Heart right ventricle (tissue), 16 donors: ENCODE data around the gene RASAL2. TPM values are rescaled to one million over a fixed set of nuclear protein-coding genes. Genes with fewer than 3 reads are reported as not detected.
A peak's percentile ranks its signal among the peaks of the same experiment; 100 is the strongest.

Experiments
- ATAC-seq, 8 donors: fragments of 200-7000 bp; cut with Tn5 transposase; one replicate each; pipeline ENCODE4 v1.9.1; 2020; ENCODE audit warnings: mild to moderate bottlenecking in 8 of 8, moderate library complexity in 8 of 8, moderate number of reproducible peaks in 1 of 8
- DNase-seq, 2 donors: peaks; one replicate each; pipeline ENCODE4 v3.0.0-alpha.2; 2020
- H3K27ac ChIP-seq, 10 donors: fragments of 200-600 bp; sonication (generic) in 2 of 10; one replicate each; pipeline versions ENCODE4 v1.5.0 to v1.8.0; 2020 to 2022; ENCODE audit warnings: mild to moderate bottlenecking in 3 of 10
- H3K27me3 ChIP-seq, 7 donors: fragments of 200-600 bp; one replicate each; pipeline ENCODE4 v1.8.0; 2021 to 2022; ENCODE audit warnings: mild to moderate bottlenecking in 2 of 7
- H3K36me3 ChIP-seq, 9 donors: fragments of 200-600 bp; sonication (generic) in 1 of 9; one replicate each; pipeline versions ENCODE4 v1.5.0 to v1.8.0; 2020 to 2022; ENCODE audit warnings: mild to moderate bottlenecking in 2 of 9
- H3K4me1 ChIP-seq, 9 donors: fragments of 200-600 bp; sonication (generic) in 1 of 9; one replicate each; pipeline versions ENCODE4 v1.5.0 to v1.8.0; 2020 to 2022; ENCODE audit warnings: mild to moderate bottlenecking in 4 of 9
- H3K4me3 ChIP-seq, 10 donors: fragments of 200-600 bp; sonication (generic) in 2 of 10; one replicate each; pipeline versions ENCODE4 v1.5.0 to v1.8.0; 2020 to 2022; ENCODE audit warnings: mild to moderate bottlenecking in 7 of 10, moderate library complexity in 2 of 10
- H3K9me3 ChIP-seq, 11 donors: fragments of 200-600 bp in 10 of 11; sonication (generic) in 2 of 11; one replicate each; pipeline versions ENCODE4 v1.5.0 to v1.8.0; 2013 to 2022; ENCODE audit warnings: mild to moderate bottlenecking in 2 of 11, control low read depth in 1 of 11, moderate library complexity in 1 of 11
- WGBS, 2 donors: extraction: QIAGEN DNeasy Blood & Tissue Kit; methylation state at CpG; one replicate each; pipeline ENCODE4 v1.1.7; 2013; ENCODE audit warnings: inconsistent platforms in 1 of 2; 5-methylcytosine and 5-hydroxymethylcytosine counted together
- intact Hi-C, 10 donors: fragments of 100-400 bp; cut with DNase I; formaldehyde crosslinking; loops; one replicate each; pipeline versions ENCODE4 v1.11.1 to v1.14.2; 2022
- polyA plus RNA-seq, 2 donors: library from polyadenylated mRNA; stranded (reverse); fragments of 200-250 nt; gene quantifications; one replicate each; pipeline ENCODE4 v1.2.3, GENCODE V29; 2013
- total RNA-seq, 10 donors: library from RNA; stranded (reverse); fragmentation: NEBNext Ultra II Directional in 3 of 10; extraction: Animal tissue kit (Norgen Biotek cat#: 25700) in 3 of 10; gene quantifications; one replicate each; pipeline versions ENCODE4 v1.2.1 to v1.2.4, GENCODE V29; 2021 to 2023
- TF ChIP-seq, protein P1 (sequence below), 9 donors: fragments of 200-600 bp; sonication (generic) in 2 of 9; IDR thresholded peaks; one replicate each; pipeline versions ENCODE4 v1.5.0 to v1.8.0; 2021 to 2022; ENCODE audit warnings: antibody characterized with exemption in 9 of 9, mild to moderate bottlenecking in 5 of 9, moderate library complexity in 1 of 9
- donor health status: Arrhythmogenic right ventricular cardiomyopathy.
- donor health status: ischemic (EF 13 %, LVEDD 7.1; RV severe dilation, severe dysfunction).
- donor health status: healthy with polysubstance abuse.
- donor health status: DM: no; HTN: yes; CAD: no.
- donor health status: DM: no; HTN: no; CAD: no.
- donor health status: ischemic (EF 25% LVEDD 6.9; RV normal size, moderate dysfunction).
- donor health status: ischemic (EF 25% LVEDD 5.7; RV mildly dilated, moderate dysfunction).
- donor health status: healthy.
- donor health status: DM: yes; HTN: yes; CAD: no.
- donor health status: Ischemic cardiomyopathy.
- donor health status: ischemic (EF 35%, LVEDD 5.7; RV mildly dilated, moderate dysfunction).
- donor health status: nonischemic (EF 11% LVEDD 7.7; RV severe dilation, severe dysfunction).
- donor health status: DM: yes; HTN: yes; CAD: no.
- donor health status: PGD.
- donor health status: ischemic (EF 29% LVEDD 5.4; RV normal size, mild dysfunction).
- donor health status: nonischemic (EF 23%, LVEDD 6.1; RV moderate dilation, normal function).

RASAL2 gene
- total and polyA plus RNA-seq, 12 donors = 3.5 to 59.8 (median 36.2) TPM

DNA sequence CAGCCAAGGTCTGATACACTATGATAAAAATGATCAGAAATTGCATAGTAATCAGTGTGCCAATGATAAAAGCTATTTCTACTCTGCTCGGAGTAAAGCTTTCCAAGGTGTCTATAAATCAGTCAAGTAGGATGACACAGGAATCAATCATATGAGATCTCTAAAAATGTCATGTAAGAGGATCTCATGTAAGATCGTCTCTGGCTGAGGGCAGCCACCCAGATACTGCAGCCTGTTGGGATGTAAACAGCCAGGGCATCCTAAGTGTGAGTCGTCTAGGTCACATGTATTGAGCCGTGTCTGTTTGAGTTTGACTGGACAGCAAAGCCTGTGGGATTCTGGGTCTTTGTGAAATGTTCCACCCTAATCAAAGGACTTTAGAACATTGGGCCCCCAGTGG is 416.3 kb downstream of the RASAL2 start:
- no peak for DNase-seq
- no peaks in the 10 kb centered on the region for H3K36me3 ChIP-seq
- ATAC-seq = no peak
- H3K27ac ChIP-seq = no peak overlapping the region
- H3K27me3 ChIP-seq = no peaks in the 10 kb centered on the region
- no peaks in the 10 kb centered on the region for H3K9me3 ChIP-seq
- WGBS, 2 donors = 87 to 89% methylated on average over 4 of the region's 4 CpGs
- H3K4me3 ChIP-seq = no peak overlapping the region
- intact Hi-C loops = no loop called here
- H3K4me1 ChIP-seq = peaks cover 0 to 25% (median 9%) of the 10 kb centered on the region in 9 donors
- TF ChIP-seq, protein P1, sequence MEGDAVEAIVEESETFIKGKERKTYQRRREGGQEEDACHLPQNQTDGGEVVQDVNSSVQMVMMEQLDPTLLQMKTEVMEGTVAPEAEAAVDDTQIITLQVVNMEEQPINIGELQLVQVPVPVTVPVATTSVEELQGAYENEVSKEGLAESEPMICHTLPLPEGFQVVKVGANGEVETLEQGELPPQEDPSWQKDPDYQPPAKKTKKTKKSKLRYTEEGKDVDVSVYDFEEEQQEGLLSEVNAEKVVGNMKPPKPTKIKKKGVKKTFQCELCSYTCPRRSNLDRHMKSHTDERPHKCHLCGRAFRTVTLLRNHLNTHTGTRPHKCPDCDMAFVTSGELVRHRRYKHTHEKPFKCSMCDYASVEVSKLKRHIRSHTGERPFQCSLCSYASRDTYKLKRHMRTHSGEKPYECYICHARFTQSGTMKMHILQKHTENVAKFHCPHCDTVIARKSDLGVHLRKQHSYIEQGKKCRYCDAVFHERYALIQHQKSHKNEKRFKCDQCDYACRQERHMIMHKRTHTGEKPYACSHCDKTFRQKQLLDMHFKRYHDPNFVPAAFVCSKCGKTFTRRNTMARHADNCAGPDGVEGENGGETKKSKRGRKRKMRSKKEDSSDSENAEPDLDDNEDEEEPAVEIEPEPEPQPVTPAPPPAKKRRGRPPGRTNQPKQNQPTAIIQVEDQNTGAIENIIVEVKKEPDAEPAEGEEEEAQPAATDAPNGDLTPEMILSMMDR (IDR thresholded peaks at IDR 0.05) = no peak

DNA sequence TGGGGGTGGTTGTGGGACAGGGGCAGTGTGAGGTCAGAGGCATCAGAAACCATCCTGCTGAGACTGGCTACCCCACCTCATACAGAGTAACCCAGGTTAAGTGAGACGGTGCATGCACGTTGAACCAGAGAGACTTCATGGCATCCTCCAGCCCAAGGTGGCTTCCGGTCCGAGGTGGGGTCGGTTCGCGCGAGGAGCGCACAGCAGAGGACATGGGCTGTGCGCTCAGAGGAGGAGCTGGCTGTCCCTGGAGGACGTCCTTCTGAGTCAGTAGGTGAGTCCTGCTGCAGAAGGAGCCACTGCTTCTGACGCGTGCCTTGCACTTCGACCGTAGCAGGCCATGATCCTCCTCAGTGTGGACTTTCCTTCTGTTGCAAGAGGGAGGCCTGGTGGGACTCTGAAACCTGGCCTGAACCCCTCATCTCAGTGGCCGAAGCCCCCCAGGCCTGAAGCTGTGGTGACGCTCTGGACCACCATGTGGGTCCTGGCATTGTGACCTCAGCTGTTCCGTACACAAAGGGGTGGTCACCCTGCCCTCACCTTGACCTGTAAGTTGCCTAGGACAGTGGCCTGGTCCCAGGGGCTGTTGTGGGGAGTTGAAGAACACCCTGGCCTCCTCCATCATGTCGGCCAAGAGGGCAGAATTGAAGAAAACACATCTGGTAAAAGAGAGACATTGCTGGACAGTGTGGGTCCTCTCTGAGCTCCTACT is 418.8 kb downstream of the RASAL2 start, which contains the start of gene TEX35:
Gene TEX35 (plus strand): TSS at position 544 of the 712 bp plus-strand sequence. CDS start 80 bp downstream, at position 624.
- Histone ChIP-seq H3K9me3 (no peaks in the 10 kb centered on the region), H3K36me3 (no peaks in the 10 kb centered on the region), H3K27ac (peak within 1 kb of the TSS in 4 of 10 donors; percentile 1 to 37 (median 22)), H3K4me1 (peaks cover 0 to 25% (median 9%) of the 10 kb centered on the region in 9 donors), H3K27me3 (no peaks in the 10 kb centered on the region), H3K4me3 (no peak within 1 kb of the TSS)
- ATAC-seq (peak in 1 of 8 donors; percentile 10), DNase-seq (no peak)
- TF ChIP-seq, protein P1 (IDR thresholded peaks at IDR 0.05) = no peak
- WGBS, 2 donors = 96 to 98% methylated on average over 19 of the region's 19 CpGs
- intact Hi-C loops = no loop called here

DNA sequence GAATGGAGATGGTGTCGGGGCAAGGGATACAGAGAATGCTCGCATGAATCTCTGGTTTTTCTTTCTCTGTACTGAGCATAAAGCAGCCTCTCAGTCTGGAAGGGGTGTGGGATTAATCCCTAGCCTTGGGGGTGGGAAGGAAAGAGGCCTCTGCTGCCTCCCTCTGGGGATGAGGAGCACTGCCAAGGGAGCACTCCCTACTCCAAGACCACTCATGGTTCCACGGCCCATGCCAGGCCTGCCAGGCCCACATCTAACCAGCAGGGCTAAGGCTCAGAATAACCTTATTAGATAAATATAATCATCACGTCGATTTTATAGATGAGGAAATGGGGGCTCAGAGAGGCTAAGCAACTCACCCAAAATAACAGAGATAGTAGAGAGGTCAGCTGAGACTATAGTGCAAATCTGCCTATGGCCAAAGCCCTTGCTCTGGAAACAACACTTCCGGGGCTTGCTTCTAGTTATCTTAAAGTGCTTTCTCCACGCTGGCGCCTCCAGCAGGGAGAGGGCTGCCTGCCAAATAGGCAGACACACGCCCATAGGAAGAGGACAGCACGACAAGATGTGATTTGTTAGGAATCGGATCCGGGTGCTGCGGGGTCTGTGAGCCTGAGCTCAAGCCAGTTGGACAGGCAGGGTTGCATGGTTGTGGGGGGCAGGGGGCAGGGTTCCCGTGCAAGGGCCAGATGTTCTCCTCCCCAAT is 419.5 kb downstream of the RASAL2 start:
- Histone ChIP-seq H3K4me1 (peaks cover 0 to 25% (median 9%) of the 10 kb centered on the region in 9 donors), H3K27me3 (no peaks in the 10 kb centered on the region), H3K27ac (peak overlapping the region in 4 of 10 donors; percentile 1 to 37 (median 22)), H3K9me3 (no peaks in the 10 kb centered on the region), H3K36me3 (no peaks in the 10 kb centered on the region), H3K4me3 (no peak overlapping the region)
- ATAC-seq = peak in 6 of 8 donors; percentile 36 to 68 (median 60)
- TF ChIP-seq, protein P1 (IDR thresholded peaks at IDR 0.05) = peak in 3 of 9 donors; percentile 10 to 16 (median 10)
- peak; percentile 41 to 56 for DNase-seq
- intact Hi-C loops = no loop called here
- 26 to 36% methylated on average over 14 of the region's 14 CpGs for WGBS, 2 donors

DNA sequence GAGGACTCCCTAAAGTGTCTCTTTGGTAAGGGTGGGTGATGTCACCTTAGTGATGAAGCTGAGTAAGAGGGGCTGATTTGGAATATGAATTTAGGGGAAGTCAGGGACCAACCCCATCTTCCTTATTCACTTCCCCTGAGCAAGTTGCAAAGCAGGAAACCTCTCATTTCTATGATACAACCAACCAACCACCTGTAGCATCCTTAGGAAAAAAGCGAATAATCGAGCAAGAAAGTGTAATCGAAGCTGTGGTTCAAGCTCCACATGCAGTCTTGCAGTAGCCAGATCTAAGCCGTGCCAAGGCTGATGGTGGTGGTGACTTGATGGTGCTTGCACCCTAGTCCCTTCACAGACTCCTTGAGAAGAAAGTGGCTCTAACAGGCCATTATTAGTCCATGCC is 422.2 kb downstream of the RASAL2 start:
- 95 to 96% methylated on average over 4 of the region's 4 CpGs for WGBS, 2 donors
- TF ChIP-seq, protein P1 (IDR thresholded peaks at IDR 0.05) = no peak

More for the DNA sequence above, 422.2 kb downstream of the RASAL2 start:
- H3K27me3 ChIP-seq = no peaks in the 10 kb centered on the region
- H3K4me1 ChIP-seq = peaks cover 0 to 13% (median 7%) of the 10 kb centered on the region in 9 donors
- no peak overlapping the region for H3K27ac ChIP-seq
- ATAC-seq (no peak), DNase-seq (no peak)
- no peaks in the 10 kb centered on the region for H3K9me3 ChIP-seq
- H3K4me3 ChIP-seq = no peak overlapping the region
- H3K36me3 ChIP-seq = no peaks in the 10 kb centered on the region
- intact Hi-C loops = no loop called here
